ENCODE measurements around the gene MSL1.

Gene MSL1

GRCh38 chr17:40124279-40125141, 2.7 kb downstream of the MSL1 start:
- POLR2A ChIA-PET = interaction anchor here (0.7 to 7.5 kb wide), 9 partner anchors 10 to 70 kb away, joined by 3 to 109 read pairs (median 8); partner anchors contain the start of genes CASC3, MED24, NR1D1 and THRA
- H3K9me3 ChIP-seq (ENCODE audit: control insufficient read depth, insufficient read depth, low read depth, low read length) = no peaks in the 10 kb centered on the region
- H3K36me3 ChIP-seq (ENCODE audit: control insufficient read depth in 2 of 2, insufficient read depth in 1 of 2, low read length in 2 of 2) = peaks cover 42 to 45% of the 10 kb centered on the region in 2 experiments
- CTCF ChIA-PET = interaction anchor here (0.6 to 4.8 kb wide), 13 partner anchors 8 to 1463 kb away, joined by 3 to 82 read pairs (median 4); partner anchors contain the start of gene CASC3
- H3K4me3 ChIP-seq (ENCODE audit: low read depth, low read length) = peak overlapping the region; percentile 72
- no peaks in the 10 kb centered on the region; the same call in none of the 2 replicates for H3K4me1 ChIP-seq (ENCODE audit: control insufficient read depth, insufficient read depth, low read length)
- peak overlapping the region; percentile 95 for H3K27ac ChIP-seq (ENCODE audit: extremely low read depth, low read depth, low read length)
- TF ChIP-seq ZNF24 (tag by site-specific recombination; IDR thresholded peaks at IDR 0.05) = no peak
- TF ChIP-seq ZNF660 (tag by site-specific recombination; IDR thresholded peaks at IDR 0.05) = peak; percentile 24; the same call in 1 of the 2 replicates
- no peak for TF ChIP-seq ZNF311 (tag by site-specific recombination; IDR thresholded peaks at IDR 0.05; ENCODE audit: borderline replicate concordance)
- TF ChIP-seq ZNF133 (tag by site-specific recombination; IDR thresholded peaks at IDR 0.05) = no peak
- TF ChIP-seq ZBTB6 (tag by site-specific recombination; IDR thresholded peaks at IDR 0.05) = no peak
- peak; percentile 99 for TF ChIP-seq PRDM1 (tag by site-specific recombination; IDR thresholded peaks at IDR 0.05)
- TF ChIP-seq FEZF1 (tag by site-specific recombination; IDR thresholded peaks at IDR 0.05) = peak; percentile 52
- no peak for TF ChIP-seq ZNF776 (tag by site-specific recombination; IDR thresholded peaks at IDR 0.05; ENCODE audit: borderline replicate concordance)
- no peak for TF ChIP-seq ZNF23 (tag by site-specific recombination; IDR thresholded peaks at IDR 0.05; ENCODE audit: borderline replicate concordance)
- TF ChIP-seq ZNF596 (tag by site-specific recombination; IDR thresholded peaks at IDR 0.05) = peak; percentile 91
- no peak for TF ChIP-seq ZBTB8A (tag by site-specific recombination; IDR thresholded peaks at IDR 0.05)
- TF ChIP-seq KLF7 (tag by site-specific recombination; IDR thresholded peaks at IDR 0.05; ENCODE audit: borderline replicate concordance) = peak; percentile 12; the same call in 1 of the 2 replicates
- TF ChIP-seq ZBTB49 (tag by site-specific recombination; IDR thresholded peaks at IDR 0.05; ENCODE audit: low read depth) = no peak
- 0 out of 2 replicates have a peak, but pooled peaks have one; percentile 23 for TF ChIP-seq WT1 (tag by site-specific recombination; IDR thresholded peaks at IDR 0.05)
- TF ChIP-seq ZNF830 (tag by site-specific recombination; IDR thresholded peaks at IDR 0.05; ENCODE audit: low read depth) = no peak
- no peak for TF ChIP-seq ZNF555 (tag by site-specific recombination; conservative IDR thresholded peaks at IDR 0.05)
- peak; percentile 27; the same call in 1 of the 2 replicates for TF ChIP-seq SP7 (tag by site-specific recombination; IDR thresholded peaks at IDR 0.05)
- TF ChIP-seq PRDM10 (tag by site-specific recombination; IDR thresholded peaks at IDR 0.05) = peak; percentile 80
- peak; percentile 69 for TF ChIP-seq ZBTB17 (tag by site-specific recombination; IDR thresholded peaks at IDR 0.05)
- no peak for TF ChIP-seq ZNF16 (tag by site-specific recombination; IDR thresholded peaks at IDR 0.05; ENCODE audit: low read depth)
- no peak for TF ChIP-seq ZXDB (tag by site-specific recombination; IDR thresholded peaks at IDR 0.05)
- no peak for TF ChIP-seq ZNF561 (tag by site-specific recombination; IDR thresholded peaks at IDR 0.05; ENCODE audit: borderline replicate concordance)
- TF ChIP-seq ZNF610 (tag by site-specific recombination; IDR thresholded peaks at IDR 0.05; ENCODE audit: borderline replicate concordance) = peak; percentile 74; the same call in 1 of the 2 replicates
- no peak for TF ChIP-seq ELK4 (IDR thresholded peaks at IDR 0.05; ENCODE audit: borderline replicate concordance, low read depth, low read length)
- TF ChIP-seq ZNF580 (tag by site-specific recombination; IDR thresholded peaks at IDR 0.05) = no peak
- TF ChIP-seq ZNF10 (tag by site-specific recombination; IDR thresholded peaks at IDR 0.05) = no peak
- TF ChIP-seq ZNF571 (tag by site-specific recombination; IDR thresholded peaks at IDR 0.05) = no peak
- no peak for TF ChIP-seq ZFP69B (tag by site-specific recombination; IDR thresholded peaks at IDR 0.05)

All from HEK293 (cell line).